ENCODE results near the gene PIK3IP1.
"Not testable (repeated sequence)": the region's sequence is repeated elsewhere in the genome, so short reads cannot be mapped to it uniquely, and the experiment has no call there.

The PIK3IP1 gene

DNA sequence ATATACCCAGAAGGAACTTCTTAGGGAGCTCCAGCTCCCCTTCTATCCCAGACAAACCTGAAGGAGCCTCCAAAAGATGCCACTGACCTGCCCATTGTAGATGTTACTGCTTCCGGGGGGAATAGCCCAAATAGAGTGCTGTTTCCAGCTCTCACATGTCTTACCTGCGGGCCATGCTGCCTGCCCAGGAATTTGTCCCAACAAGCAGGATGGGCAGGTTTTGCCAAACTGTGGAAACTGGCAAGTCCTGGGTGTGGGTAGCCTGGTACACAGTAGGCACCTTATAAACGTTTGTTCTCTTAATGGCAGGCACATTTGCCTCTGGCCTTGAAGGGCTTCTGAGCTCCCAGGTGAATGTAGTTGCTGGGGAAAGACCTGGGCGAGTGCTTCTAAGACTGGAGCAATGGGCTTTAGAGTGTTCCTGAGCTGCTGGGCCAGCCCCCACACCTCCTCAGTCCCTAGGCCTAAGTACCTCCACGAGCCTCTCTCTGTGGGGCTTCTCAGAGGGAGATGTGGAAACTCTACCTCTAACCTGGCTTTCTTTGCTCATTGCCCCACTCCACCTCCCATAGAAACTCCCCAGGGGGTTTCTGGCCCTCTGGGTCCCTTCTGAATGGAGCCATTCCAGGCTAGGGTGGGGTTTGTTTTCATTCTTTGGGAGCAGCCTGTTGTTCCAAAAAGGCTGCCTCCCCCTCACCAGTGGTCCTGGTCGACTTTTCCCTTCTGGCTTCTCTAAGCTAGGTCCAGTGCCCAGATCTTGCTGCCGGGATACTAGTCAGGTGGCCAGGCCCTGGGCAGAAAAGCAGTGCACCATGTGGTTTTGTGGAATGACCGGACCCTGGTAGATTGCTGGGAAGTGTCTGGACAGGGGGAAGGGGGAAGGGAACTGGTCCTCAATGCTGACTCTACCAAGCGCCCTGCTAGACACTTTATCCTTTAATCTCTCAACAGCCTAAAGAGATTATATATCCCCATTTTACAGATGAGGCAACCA, 43.0 kb downstream of the PIK3IP1 start:
- no peak for DNase-seq

DNA sequence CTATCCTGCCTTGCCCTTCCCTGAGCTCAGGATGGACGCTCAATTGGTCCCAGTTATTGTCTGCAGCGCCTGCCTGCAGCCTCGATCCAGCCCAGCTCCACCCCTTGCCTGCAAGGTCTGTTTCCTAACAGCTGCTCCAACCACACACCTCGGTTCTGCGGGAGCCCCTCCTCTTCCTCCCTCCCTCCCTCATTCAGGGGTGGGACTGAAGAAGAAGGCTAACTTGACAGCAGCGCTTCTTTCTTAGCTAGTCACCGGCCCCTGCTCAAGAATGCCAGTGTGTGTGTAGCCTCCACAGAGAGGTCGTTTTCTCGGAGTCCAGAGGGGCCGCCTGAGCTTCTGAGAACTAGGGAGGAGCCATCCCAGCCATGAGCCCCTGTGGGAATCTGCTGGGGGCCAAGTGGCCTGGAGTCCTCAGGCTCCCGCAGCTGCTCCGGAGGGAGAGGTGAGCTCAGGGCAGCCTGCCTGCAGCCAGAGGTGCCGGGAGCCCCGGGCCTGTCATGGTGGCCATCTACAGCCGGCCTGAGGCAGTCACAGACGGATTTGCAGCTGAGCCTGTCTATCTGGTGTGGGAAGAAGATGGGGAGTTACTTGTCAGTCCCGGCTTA, 44.0 kb downstream of the PIK3IP1 start:
- no peak for DNase-seq

GRCh38 chr22:31247726-31248125, 44.6 kb downstream of the PIK3IP1 start:
- DNase-seq: no peak

- DNase-seq: no peak
These were observed 45.6 kb downstream of the PIK3IP1 start for GRCh38 chr22:31246687-31247086.

DNA sequence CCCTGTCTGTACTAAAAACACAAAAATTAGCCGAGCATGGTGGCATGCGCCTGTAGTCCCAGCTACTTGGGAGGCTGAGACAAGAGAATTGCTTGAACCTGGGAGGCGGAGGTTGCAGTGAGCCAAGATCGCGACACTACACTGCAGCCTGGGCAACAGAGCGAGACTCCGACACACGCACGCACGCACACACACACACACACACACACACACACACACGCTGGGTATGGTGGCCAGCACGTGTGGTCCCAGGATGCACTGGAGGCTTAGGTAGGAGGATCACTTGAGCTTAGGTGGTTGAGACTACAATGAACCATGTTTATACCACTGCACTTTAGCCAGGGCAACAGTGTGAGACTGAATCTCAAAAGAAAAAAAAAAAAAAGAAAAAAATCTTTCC, 46.3 kb downstream of the PIK3IP1 start:
- DNase-seq: not testable (repeated sequence)

GRCh38 chr22:31244943-31245451, 47.3 kb downstream of the PIK3IP1 start:
- DNase-seq: no peak

DNA sequence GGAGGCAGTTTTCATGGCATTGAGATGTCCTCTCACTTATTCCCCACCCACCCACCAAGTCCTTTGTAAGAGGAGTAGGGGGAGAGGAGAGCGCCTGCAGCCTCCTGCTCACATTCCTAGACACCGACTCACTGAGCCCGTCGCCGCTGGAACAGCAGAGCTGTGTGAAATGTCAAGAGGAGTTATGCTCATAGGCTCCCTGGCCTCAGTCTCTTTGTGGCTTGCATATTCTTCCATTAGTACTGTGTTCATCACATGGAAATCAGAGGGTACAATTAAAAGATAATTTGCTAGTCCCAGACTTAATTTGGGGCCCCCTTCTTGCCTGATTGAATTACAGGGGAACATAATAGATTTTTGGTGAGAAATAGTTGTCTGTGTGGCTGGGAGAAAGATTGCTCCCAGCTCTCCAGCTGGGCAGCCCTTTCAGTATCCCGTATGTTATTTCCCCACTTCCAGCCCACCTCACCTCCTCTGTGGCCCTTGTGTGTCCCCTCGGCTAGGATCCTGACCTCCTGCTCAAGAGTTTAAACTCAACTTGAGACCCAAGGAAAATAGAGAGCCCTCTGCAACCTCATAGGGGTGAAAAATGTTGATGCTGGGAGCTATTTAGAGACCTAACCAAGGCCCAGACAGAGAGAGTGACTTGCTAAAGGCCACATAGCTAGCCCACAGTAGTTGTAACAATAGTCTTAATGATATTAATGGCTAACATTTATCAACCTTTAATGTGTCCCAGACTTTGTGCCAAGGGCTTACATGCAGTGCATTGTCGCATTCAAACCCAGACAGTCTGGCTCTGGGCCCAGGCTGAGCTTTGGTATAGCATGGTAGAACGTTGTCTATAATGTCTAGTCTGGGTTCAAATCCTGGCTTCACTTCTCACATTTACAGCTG, 48.0 kb downstream of the PIK3IP1 start:
- DNase-seq: no peak

DNA sequence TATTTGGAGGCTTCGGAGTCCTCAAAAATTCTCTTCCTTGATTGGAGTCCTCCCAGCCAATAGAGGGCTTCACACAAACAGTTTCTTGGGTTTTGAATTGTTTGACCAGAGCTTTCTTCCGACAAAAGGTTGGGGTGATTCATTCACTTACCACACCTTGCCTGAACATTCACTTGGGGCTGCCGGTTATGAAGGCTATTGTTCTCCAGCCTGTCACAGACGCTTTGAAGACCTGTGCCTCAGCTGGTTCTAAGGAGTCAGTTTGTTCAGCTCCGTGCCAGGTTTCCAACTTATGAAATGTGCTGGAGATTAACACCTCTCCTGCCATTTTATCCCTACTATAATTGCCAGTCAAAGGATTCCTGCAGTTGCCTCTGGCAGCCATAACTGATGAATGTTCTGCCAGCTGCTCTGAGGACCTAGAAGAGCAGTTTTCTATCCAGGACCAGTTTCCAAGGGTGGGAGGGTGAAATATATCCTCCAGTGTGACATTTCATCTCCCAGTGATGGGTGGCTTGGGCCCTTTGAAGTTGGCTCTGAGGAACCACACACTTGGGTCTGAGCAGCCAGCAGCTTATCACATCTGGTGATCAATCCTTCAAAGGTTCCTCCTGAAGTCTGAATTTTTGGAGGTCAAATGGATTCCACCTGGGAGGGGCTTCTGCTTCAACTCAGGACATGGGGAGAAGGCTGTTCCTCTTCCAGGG, 48.8 kb downstream of the PIK3IP1 start:
- no peak for DNase-seq

DNA sequence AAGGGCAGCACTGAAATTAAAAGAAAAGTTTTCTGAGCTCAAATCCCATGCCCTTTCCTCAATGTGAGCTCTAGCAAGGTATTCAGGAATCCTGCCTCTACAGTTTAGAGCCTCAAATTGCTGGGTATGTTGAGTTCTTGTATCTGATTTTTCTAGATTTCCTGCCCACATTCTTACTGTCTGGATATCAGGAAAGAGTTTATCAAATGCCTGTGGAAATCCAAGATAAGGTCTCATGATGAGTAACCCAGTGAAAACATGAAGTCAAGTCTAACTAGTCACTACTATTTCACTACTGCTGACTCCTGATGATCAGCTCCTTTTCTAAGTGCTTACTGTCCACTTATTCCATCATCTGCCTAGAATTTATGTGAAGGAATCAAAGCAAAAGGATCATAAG, 50.4 kb downstream of the PIK3IP1 start:
- DNase-seq: no peak

GRCh38 chr22:31241200-31241599, 51.1 kb downstream of the PIK3IP1 start:
- no peak for DNase-seq

GRCh38 chr22:31239771-31240370, 52.4 kb downstream of the PIK3IP1 start:
- no peak for DNase-seq

GRCh38 chr22:31238057-31238456, 54.2 kb downstream of the PIK3IP1 start:
- DNase-seq: no peak

DNA sequence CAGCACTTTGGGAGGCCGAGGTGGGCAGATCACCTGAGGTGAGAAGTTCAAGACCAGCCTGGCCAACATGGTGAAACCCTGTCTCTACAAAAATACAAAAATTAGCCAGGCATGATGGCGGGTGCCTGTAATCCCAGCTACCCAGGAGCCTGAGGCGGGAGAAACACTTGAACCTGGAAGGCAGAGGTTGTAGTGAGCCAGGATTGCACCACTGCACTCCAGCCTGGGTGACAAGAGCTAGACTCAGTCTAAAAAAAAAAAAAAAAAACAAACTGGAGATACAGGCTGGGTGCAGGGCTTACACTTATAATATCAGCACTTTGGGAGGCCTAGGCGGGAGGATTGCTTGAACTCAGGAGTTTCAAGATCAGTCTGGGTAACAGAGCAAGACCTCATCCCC, 56.2 kb downstream of the PIK3IP1 start:
- not testable (repeated sequence) for DNase-seq

DNA sequence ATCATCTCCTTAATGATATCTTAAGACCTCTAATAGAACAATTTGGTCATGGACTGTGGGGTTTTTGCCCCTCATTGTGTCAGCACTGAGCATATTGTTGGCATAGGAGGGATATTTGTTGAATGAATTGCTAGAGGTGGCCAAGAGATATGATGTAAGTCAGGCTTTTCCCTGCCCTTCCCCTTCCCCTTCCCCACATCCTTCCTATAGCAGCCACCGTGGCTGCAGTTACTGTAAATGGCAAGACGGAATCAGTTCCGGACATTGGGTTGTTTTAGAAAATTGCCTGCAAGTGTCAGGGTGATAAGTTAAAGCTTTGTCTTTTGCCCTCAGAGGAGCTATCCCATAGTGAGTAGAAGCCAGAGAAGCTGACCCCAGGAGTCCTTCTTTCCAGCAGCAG, 57.2 kb downstream of the PIK3IP1 start:
- DNase-seq: no peak

- no peak for DNase-seq
These were observed 59.3 kb downstream of the PIK3IP1 start for GRCh38 chr22:31233001-31233400.
